Mesenchymal stem cell (in vitro differentiated cells and primary cell): ENCODE data around the gene DTX3.
A peak's percentile ranks its signal among the peaks of the same experiment; 100 is the strongest.
"Not testable (repeated sequence)": the region's sequence is repeated elsewhere in the genome, so short reads cannot be mapped to it uniquely, and the experiment has no call there.

Experiments
- DNase-seq: peaks from one replicate; pipeline ENCODE4 v3.0.0-alpha.2; 2013
- H2AFZ ChIP-seq: one replicate; pipeline ENCODE4 v1.6.1; 2013; ENCODE audit warnings: low read depth, mild to moderate bottlenecking, control low read depth, inconsistent platforms, low read length, moderate library complexity
- H2AK5ac ChIP-seq: 2 replicates; pipeline ENCODE4 v1.6.1; 2013; ENCODE audit warnings: low read length, moderate library complexity, mild to moderate bottlenecking, inconsistent platforms; ENCODE audit not compliant: severe bottlenecking
- H2BK120ac ChIP-seq: one replicate; pipeline ENCODE4 v1.6.1; 2013; ENCODE audit warnings: low read depth, mild to moderate bottlenecking, inconsistent platforms, low read length, moderate library complexity
- H2BK12ac ChIP-seq, 2 experiments: one replicate each; pipeline ENCODE4 v1.6.1; 2013; ENCODE audit warnings: inconsistent platforms in 2 of 2, low read length in 2 of 2, mild to moderate bottlenecking in 2 of 2, moderate library complexity in 2 of 2, control low read depth in 1 of 2
- H2BK15ac ChIP-seq: one replicate; pipeline ENCODE4 v1.6.1; 2013; ENCODE audit warnings: mild to moderate bottlenecking, low read depth, inconsistent platforms; ENCODE audit not compliant: poor library complexity, severe bottlenecking
- H2BK5ac ChIP-seq: 2 replicates; pipeline ENCODE4 v1.6.1; 2013; ENCODE audit warnings: low read depth, mild to moderate bottlenecking, low read length, control low read depth, inconsistent platforms; ENCODE audit not compliant: poor library complexity, severe bottlenecking
- H3K14ac ChIP-seq, 2 experiments: one replicate each; pipeline ENCODE4 v1.6.1; 2013; ENCODE audit warnings: inconsistent platforms in 2 of 2, low read length in 2 of 2, control low read depth in 1 of 2, mild to moderate bottlenecking in 1 of 2, moderate library complexity in 1 of 2
- H3K18ac ChIP-seq, 2 experiments: one replicate each; pipeline ENCODE4 v1.6.1; 2013; ENCODE audit warnings: inconsistent platforms in 2 of 2, low read length in 2 of 2, control low read depth in 1 of 2, low read depth in 1 of 2, mild to moderate bottlenecking in 1 of 2
- H3K23ac ChIP-seq, 2 experiments: one replicate each; pipeline ENCODE4 v1.6.1; 2013; ENCODE audit warnings: inconsistent platforms in 2 of 2, low read length in 2 of 2, mild to moderate bottlenecking in 2 of 2, moderate library complexity in 2 of 2, control low read depth in 1 of 2
- H3K27ac ChIP-seq: 2 replicates; pipeline ENCODE4 v1.5.1; 2013; ENCODE audit warnings: mild to moderate bottlenecking, moderate library complexity, low read length, control low read depth, inconsistent platforms; ENCODE audit not compliant: poor library complexity, severe bottlenecking
- H3K27me3 ChIP-seq, 2 experiments: 2 replicates each; pipeline versions ENCODE4 v1.6.1 to v1.7.0; 2013; ENCODE audit warnings: low read length in 2 of 2, mild to moderate bottlenecking in 2 of 2, moderate library complexity in 2 of 2, control low read depth in 1 of 2, inconsistent platforms in 1 of 2; ENCODE audit not compliant: control insufficient read depth in 1 of 2, insufficient read depth in 1 of 2
- H3K36me3 ChIP-seq, 2 experiments: 2 replicates each; pipeline versions ENCODE4 v1.6.1 to v1.7.0; 2013; ENCODE audit warnings: low read length in 2 of 2, control low read depth in 1 of 2, inconsistent platforms in 1 of 2, low read depth in 1 of 2, mild to moderate bottlenecking in 1 of 2; ENCODE audit not compliant: insufficient read depth in 2 of 2, control insufficient read depth in 1 of 2
- H3K4ac ChIP-seq, 2 experiments: one replicate each; pipeline ENCODE4 v1.6.1; 2013; ENCODE audit warnings: inconsistent platforms in 2 of 2, low read length in 2 of 2, mild to moderate bottlenecking in 2 of 2, moderate library complexity in 2 of 2, control low read depth in 1 of 2, low read depth in 1 of 2
- H3K4me1 ChIP-seq: 2 replicates; pipeline ENCODE4 v1.6.1; 2013; ENCODE audit warnings: low read depth, low read length, control low read depth; ENCODE audit not compliant: control insufficient read depth, insufficient read depth
- H3K4me2 ChIP-seq: 2 replicates; pipeline ENCODE4 v1.6.1; 2013; ENCODE audit warnings: low read length, mild to moderate bottlenecking, inconsistent platforms; ENCODE audit not compliant: poor library complexity, severe bottlenecking
- H3K4me3 ChIP-seq, 2 experiments: 2 replicates each; pipeline versions ENCODE4 v1.5.1 to v1.7.0; 2013; ENCODE audit warnings: low read length in 2 of 2, mild to moderate bottlenecking in 2 of 2, control low read depth in 1 of 2, low read depth in 1 of 2; ENCODE audit not compliant: insufficient read depth in 1 of 2
- H3K79me1 ChIP-seq: replicated peaks from 2 replicates; pipeline ENCODE4 v1.6.1; 2013; ENCODE audit warnings: mild to moderate bottlenecking, control low read depth, low read length, inconsistent platforms; ENCODE audit not compliant: poor library complexity, severe bottlenecking
- H3K9ac ChIP-seq: 2 replicates; pipeline ENCODE4 v1.7.0; 2013; ENCODE audit warnings: mild to moderate bottlenecking, low read length, moderate library complexity
- H3K9me3 ChIP-seq: 2 replicates; pipeline ENCODE4 v1.7.0; 2013; ENCODE audit warnings: mild to moderate bottlenecking, low read length; ENCODE audit not compliant: control insufficient read depth
- H4K8ac ChIP-seq: one replicate; pipeline ENCODE4 v1.6.1; 2013; ENCODE audit warnings: inconsistent platforms, mild to moderate bottlenecking, low read length, moderate library complexity
- H4K91ac ChIP-seq: one replicate; pipeline ENCODE4 v1.6.1; 2013; ENCODE audit warnings: mild to moderate bottlenecking, low read length, inconsistent platforms
- WGBS: methylation state at CpG from one replicate; pipeline ENCODE4 v1.1.7; 2013; ENCODE audit warnings: mixed read lengths; 5-methylcytosine and 5-hydroxymethylcytosine counted together

DTX3 gene

GRCh38 chr12:57586128-57586527, 18.5 kb upstream of the DTX3 start:
- Histone ChIP-seq H3K79me1 (peaks cover 4% of the 10 kb centered on the region), H3K9me3 (no peaks in the 10 kb centered on the region), H2AK5ac (no peak overlapping the region), H4K91ac (no peak overlapping the region), H3K4me1 (peaks cover 2% of the 10 kb centered on the region), H2AFZ (no peak overlapping the region), H3K9ac (no peak overlapping the region), H3K18ac (no peak overlapping the region), H3K4me2 (no peak overlapping the region), H2BK120ac (no peak overlapping the region), H3K27ac (no peak overlapping the region), H4K8ac (no peak overlapping the region), H2BK5ac (no peak overlapping the region), H2BK12ac (no peak overlapping the region), H3K14ac (no peak overlapping the region), H3K23ac (no peak overlapping the region), H3K4me3 (no peak overlapping the region), H3K36me3 (peaks cover 0 to 8% of the 10 kb centered on the region in 2 experiments), H2BK15ac (no peak overlapping the region), H3K27me3 (peaks cover 39 to 83% of the 10 kb centered on the region in 2 experiments), H3K4ac (no peak overlapping the region)
- DNase-seq, result no peak
- WGBS, result 100% methylated on average over 2 of the region's 3 CpGs

- H3K9ac ChIP-seq, result no peak overlapping the region
- H2BK120ac ChIP-seq, result no peak overlapping the region
- no peak overlapping the region for H3K18ac ChIP-seq
- no peak overlapping the region for H3K14ac ChIP-seq
- H3K23ac ChIP-seq, result no peak overlapping the region
- H3K9me3 ChIP-seq, result no peaks in the 10 kb centered on the region
- DNase-seq, result no peak
- H4K8ac ChIP-seq, result no peak overlapping the region
- no peak overlapping the region for H2AK5ac ChIP-seq
- H4K91ac ChIP-seq, result no peak overlapping the region
- peaks cover 39 to 85% of the 10 kb centered on the region in 2 experiments for H3K27me3 ChIP-seq
- H3K4me2 ChIP-seq, result no peak overlapping the region
- no peak overlapping the region for H2BK5ac ChIP-seq
- 81% methylated on average over 3 of the region's 3 CpGs for WGBS
- H3K79me1 ChIP-seq, result peaks cover 12% of the 10 kb centered on the region
- H3K4me3 ChIP-seq, result no peak overlapping the region
- peaks cover 0 to 3% of the 10 kb centered on the region in 2 experiments for H3K36me3 ChIP-seq
- no peak overlapping the region for H3K27ac ChIP-seq
- H2BK15ac ChIP-seq, result no peak overlapping the region
- no peak overlapping the region for H2BK12ac ChIP-seq
- H3K4me1 ChIP-seq, result peaks cover 9% of the 10 kb centered on the region
- H2AFZ ChIP-seq, result no peak overlapping the region
- H3K4ac ChIP-seq, result no peak overlapping the region
Observed at GRCh38 chr12:57586832-57587429, 17.7 kb upstream of the DTX3 start.

- H3K4ac ChIP-seq, H2AFZ ChIP-seq, H3K36me3 ChIP-seq, H4K8ac ChIP-seq, H3K27ac ChIP-seq, DNase-seq, H4K91ac ChIP-seq, H3K9me3 ChIP-seq, H3K9ac ChIP-seq, H3K4me2 ChIP-seq, H3K18ac ChIP-seq, H2BK15ac ChIP-seq, H3K14ac ChIP-seq, H2AK5ac ChIP-seq, H2BK120ac ChIP-seq, H2BK5ac ChIP-seq, H3K23ac ChIP-seq, H3K4me3 ChIP-seq, H2BK12ac ChIP-seq: not testable (repeated sequence)
- Histone ChIP-seq H3K4me1 (peaks cover 15% of the 10 kb centered on the region), H3K79me1 (peaks cover 28% of the 10 kb centered on the region), H3K27me3 (peaks cover 32 to 70% of the 10 kb centered on the region in 2 experiments)
- 93% methylated on average over 14 of the region's 15 CpGs for WGBS
Observed at GRCh38 chr12:57588951-57589610, 15.5 kb upstream of the DTX3 start.

- Histone ChIP-seq H2BK12ac (no peak overlapping the region), H2BK120ac (no peak overlapping the region), H3K27ac (no peak overlapping the region), H3K4ac (no peak overlapping the region), H2AFZ (peak overlapping the region; percentile 96), H3K9me3 (no peaks in the 10 kb centered on the region), H3K4me1 (peaks cover 15% of the 10 kb centered on the region), H3K14ac (no peak overlapping the region), H2BK15ac (no peak overlapping the region), H3K27me3 (peaks cover 22 to 57% of the 10 kb centered on the region in 2 experiments), H3K36me3 (peaks cover 0 to 5% of the 10 kb centered on the region in 2 experiments), H3K9ac (peak overlapping the region; percentile 79), H4K91ac (no peak overlapping the region), H3K4me2 (peak overlapping the region; percentile 100), H2AK5ac (no peak overlapping the region), H3K23ac (no peak overlapping the region), H3K79me1 (peaks cover 30% of the 10 kb centered on the region), H3K18ac (peak overlapping the region in 1 of 2 experiments; percentile 67), H4K8ac (peak overlapping the region; percentile 4), H3K4me3 (peak overlapping the region in 1 of 2 experiments; percentile 85), H2BK5ac (no peak overlapping the region)
- 35% methylated on average over 2 of the region's 2 CpGs for WGBS
- no peak for DNase-seq
Observed at GRCh38 chr12:57590479-57590863, 14.2 kb upstream of the DTX3 start.
